GM18502 (cell line): ENCODE measurements around the gene ESPN.

Source experiments
- ATAC-seq: cut with Tn5 transposase; IDR thresholded peaks from one replicate; pipeline ENCODE4 v1.9.1; 2021; ENCODE audit warnings: mild to moderate bottlenecking; ENCODE audit not compliant: unreplicated experiment, poor library complexity

ESPN gene

GRCh38 chr1:6462412-6463119, 38.0 kb downstream of the ESPN start:
- ATAC-seq = no peak

GRCh38 chr1:6463120-6463412, 38.5 kb downstream of the ESPN start:
- ATAC-seq = no peak

- no peak for ATAC-seq
Observed at GRCh38 chr1:6464514-6464836, 39.9 kb downstream of the ESPN start.

- ATAC-seq = no peak
Observed at GRCh38 chr1:6464915-6465314, 40.3 kb downstream of the ESPN start.

GRCh38 chr1:6465461-6466005, 41.0 kb downstream of the ESPN start:
- no peak for ATAC-seq

GRCh38 chr1:6466023-6466422, 41.4 kb downstream of the ESPN start, which contains the start of gene TNFRSF25:
Gene TNFRSF25 (minus strand): TSS chr1:6466173. CDS start chr1:6466107, 66 bp downstream.
- no peak for ATAC-seq

GRCh38 chr1:6466751-6467150, 42.2 kb downstream of the ESPN start:
- ATAC-seq = no peak

- ATAC-seq = no peak
Observed at GRCh38 chr1:6467224-6467623, 42.6 kb downstream of the ESPN start.

GRCh38 chr1:6467744-6468688, 43.4 kb downstream of the ESPN start:
- no peak for ATAC-seq

GRCh38 chr1:6468729-6469461, 44.3 kb downstream of the ESPN start:
- ATAC-seq = no peak

GRCh38 chr1:6470132-6471085, 45.8 kb downstream of the ESPN start:
- no peak for ATAC-seq

- ATAC-seq = no peak
Observed at GRCh38 chr1:6471086-6471969, 46.8 kb downstream of the ESPN start.

- no peak for ATAC-seq
Observed at GRCh38 chr1:6471970-6472368, 47.4 kb downstream of the ESPN start.

GRCh38 chr1:6472391-6472790, 47.8 kb downstream of the ESPN start:
- no peak for ATAC-seq

GRCh38 chr1:6473156-6473555, 48.6 kb downstream of the ESPN start:
- no peak for ATAC-seq

GRCh38 chr1:6473974-6474814, 49.6 kb downstream of the ESPN start:
- ATAC-seq = no peak

GRCh38 chr1:6474815-6475282, 50.3 kb downstream of the ESPN start:
- ATAC-seq = no peak
